HG03442 (cell line): Measurements from ENCODE around the gene CD48.
"Not testable (repeated sequence)": the region's sequence is repeated elsewhere in the genome, so short reads cannot be mapped to it uniquely, and the experiment has no call there.

Experiments used
- ATAC-seq: cut with Tn5 transposase; IDR thresholded peaks from one replicate; pipeline ENCODE4 v1.9.1; 2021; ENCODE audit warnings: mild to moderate bottlenecking, moderate library complexity; ENCODE audit not compliant: unreplicated experiment

CD48 gene

DNA sequence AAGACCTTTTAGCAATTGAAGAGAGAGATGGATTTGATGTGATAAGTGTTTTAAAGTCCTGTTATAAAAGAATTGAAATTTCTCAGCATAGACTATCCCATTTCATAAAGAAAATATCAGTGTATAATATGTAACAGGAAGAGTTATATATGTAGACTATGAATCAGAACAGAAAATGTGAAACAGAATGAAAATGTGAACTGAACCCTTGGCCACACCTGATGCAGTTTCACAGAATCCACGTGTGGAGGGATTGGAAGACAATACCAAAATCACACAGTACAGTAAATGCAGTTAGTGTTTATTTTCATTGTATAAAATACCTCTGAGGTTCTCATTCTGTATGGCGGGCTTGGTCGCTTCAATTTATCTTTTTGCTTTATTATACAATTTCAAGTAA lies 54.9 kb downstream of the CD48 start:
- no peak for ATAC-seq

DNA sequence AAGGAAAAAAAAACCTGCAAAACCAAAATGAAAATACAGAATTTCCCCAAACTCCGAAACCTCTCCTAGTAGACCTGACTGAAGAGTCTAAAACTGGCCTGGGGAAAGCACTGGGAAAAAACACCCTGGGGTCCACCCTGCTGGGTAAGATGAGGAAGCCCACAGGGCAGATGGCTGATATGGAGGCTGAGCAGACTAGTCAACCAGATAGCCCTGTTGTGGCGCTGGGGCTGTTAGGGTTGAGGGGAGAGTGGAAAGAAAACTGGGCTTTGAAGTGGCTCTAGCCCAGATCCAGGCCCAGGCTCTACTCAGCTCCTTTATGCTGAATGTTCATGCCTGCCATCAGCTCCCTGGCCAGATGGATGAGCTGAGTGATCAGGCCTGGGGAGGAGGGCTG lies 58.0 kb downstream of the CD48 start:
- ATAC-seq: no peak

GRCh38 chr1:160652924-160653619 lies 58.5 kb downstream of the CD48 start:
- no peak for ATAC-seq

GRCh38 chr1:160652065-160652641 lies 59.5 kb downstream of the CD48 start:
- not testable (repeated sequence) for ATAC-seq

DNA sequence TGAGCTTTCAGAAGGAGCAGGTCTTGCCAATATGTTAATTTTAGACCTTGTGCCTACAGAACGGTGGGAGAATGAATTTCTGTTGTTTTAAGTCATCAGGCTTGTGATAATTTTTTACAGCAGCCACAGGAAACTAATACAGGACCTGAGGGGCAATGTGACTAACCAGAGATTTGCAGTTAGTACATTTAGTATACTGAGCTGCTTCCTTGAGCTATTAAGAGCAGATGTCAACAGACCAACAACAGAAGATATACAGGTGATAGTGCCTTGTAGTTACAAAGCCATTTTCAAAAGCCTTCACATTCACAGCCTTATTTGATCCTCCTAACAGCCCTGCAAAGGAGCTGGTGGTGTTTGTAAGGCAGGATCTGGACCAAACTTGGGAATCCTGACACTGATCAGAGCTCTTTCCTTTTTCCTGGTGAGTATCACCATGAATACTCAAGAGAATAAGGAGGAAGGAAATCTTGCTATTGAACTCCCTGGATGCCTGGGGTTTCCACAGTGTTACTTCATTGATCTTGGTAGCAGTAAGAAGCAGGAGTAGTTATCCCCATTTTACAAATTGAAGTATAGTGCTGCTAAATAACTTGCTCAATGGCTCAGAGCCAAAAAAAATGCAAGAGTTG lies 60.1 kb downstream of the CD48 start:
- no peak for ATAC-seq

GRCh38 chr1:160647329-160647720 lies 64.3 kb downstream of the CD48 start:
- ATAC-seq: no peak

GRCh38 chr1:160646711-160647328 lies 64.8 kb downstream of the CD48 start, which contains the start of gene SLAMF1:
TSS of gene SLAMF1 (minus strand) at chr1:160647044. CDS start at chr1:160646945, 99 bp downstream.
- ATAC-seq: peak; percentile 45

GRCh38 chr1:160646180-160646579 lies 65.4 kb downstream of the CD48 start:
- ATAC-seq: no peak

GRCh38 chr1:160645386-160646130 lies 66.1 kb downstream of the CD48 start:
- no peak for ATAC-seq

- ATAC-seq: no peak
Observed at GRCh38 chr1:160644399-160644798, 67.2 kb downstream of the CD48 start.

GRCh38 chr1:160643138-160643537 lies 68.5 kb downstream of the CD48 start:
- ATAC-seq: no peak

DNA sequence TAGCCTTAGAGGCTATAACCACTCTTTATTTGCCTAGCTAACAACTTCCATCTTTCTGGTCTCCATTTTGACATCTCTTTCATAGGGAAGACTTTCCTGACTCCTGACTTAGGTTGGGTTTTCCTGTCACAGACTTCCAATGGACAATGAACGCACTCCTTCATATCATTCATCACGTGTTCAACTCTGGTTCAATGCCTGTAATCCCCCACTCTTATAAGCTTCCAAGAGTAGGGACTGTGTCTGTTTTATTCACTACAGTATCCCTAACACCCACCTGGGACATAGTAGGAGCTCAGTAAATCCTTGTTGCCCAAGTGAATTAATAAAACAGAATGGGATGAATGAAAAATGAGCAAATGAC lies 69.4 kb downstream of the CD48 start:
- no peak for ATAC-seq

GRCh38 chr1:160641323-160642280 lies 70.0 kb downstream of the CD48 start:
- no peak for ATAC-seq

GRCh38 chr1:160640359-160641123 lies 71.1 kb downstream of the CD48 start:
- no peak for ATAC-seq

DNA sequence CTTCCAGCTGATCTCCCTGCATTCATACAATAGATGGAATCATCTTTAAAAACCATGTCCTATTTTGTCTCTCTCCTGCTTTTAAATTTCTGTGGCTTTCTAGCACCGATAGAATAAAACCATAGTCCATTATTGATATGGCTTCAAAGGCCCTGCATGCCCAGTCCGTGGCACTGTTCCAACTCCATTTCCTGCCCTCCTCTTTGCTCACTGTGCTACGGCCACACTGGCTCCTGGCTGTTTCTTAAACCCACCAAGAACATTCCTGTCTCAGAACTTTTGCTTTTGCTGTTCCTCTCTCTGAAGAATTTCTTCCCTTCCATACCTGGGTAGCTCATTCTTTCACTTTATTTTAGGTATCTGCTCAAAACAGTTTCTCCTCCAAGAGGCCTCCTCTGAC lies 72.0 kb downstream of the CD48 start:
- no peak for ATAC-seq

DNA sequence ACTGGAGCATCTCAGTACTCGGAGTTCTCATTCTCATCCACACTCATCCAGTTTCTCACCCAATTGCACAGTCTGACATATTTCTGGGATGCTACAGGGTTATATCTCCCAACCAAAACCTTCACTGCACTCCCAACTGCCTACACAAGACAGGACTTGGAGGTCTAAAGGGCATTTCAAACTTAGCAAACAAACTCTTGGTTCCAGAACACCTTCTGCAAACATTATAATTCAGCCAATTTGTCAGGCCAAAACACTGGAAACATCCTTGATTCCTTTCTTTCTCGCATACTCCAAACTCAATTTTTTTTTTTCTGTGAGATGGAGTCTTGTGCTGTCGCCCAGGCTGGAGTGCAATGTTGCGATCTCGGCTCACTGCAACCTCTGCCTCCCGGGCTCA lies 72.7 kb downstream of the CD48 start:
- no peak for ATAC-seq

- ATAC-seq: no peak
Observed at GRCh38 chr1:160638540-160638857, 73.1 kb downstream of the CD48 start.

DNA sequence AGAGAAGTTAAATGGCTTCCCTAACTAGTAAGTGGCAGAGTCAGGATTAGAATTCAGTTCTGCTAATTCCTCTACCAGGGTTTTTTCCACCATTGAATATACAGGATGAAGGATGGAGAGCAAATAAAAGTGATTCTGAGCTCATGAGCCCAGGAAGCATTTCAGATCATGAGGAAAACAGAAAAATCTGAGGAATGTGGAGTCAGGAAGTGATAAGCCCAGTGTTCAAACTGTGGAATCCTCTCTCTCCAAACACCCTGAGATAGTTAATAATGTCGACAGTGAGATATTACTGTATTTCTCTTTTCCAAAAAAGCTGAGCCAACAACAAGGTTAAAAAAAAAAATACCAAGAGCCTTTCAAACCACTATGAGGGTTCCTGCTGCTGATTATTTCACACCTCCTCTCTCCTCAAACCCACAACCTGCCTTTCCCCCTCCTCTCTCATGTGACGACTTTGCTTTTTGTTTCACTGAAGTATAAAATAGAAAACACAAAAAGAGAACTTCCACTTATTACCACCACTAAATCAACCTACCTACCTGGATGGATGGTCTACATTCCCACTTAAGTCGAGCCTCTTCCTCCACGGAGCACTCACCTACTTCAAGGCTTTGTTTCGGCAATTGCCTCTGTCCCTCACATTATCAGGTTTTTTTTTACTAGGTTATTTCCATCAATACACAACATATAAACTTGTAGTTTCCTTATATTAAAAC lies 73.6 kb downstream of the CD48 start:
- no peak for ATAC-seq

- no peak for ATAC-seq
Observed at GRCh38 chr1:160637065-160637464, 74.6 kb downstream of the CD48 start.
